ENCODE results near the gene TMEM167A. TPM values are rescaled to one million over a fixed set of nuclear protein-coding genes. Genes with fewer than 3 reads are reported as not detected.

The TMEM167A gene
- polyA plus RNA-seq, 3 donors: 50.3 to 337 (median 288) TPM

GRCh38 chr5:83084336-83084735, 7.1 kb upstream of the TMEM167A start:
- WGBS (ENCODE audit: insufficient coverage): no CpG with 5 or more reads among the region's 2 CpGs
- Mint-ChIP-seq H3K27ac (no peak overlapping the region), H3K4me3 (no peak overlapping the region), H3K36me3 (peaks cover 4 to 25% of the 10 kb centered on the region in 2 donors), H3K27me3 (ENCODE audit: low read depth in 3 of 3) (no peaks in the 10 kb centered on the region), H3K9me3 (peaks cover 0 to 6% (median 3%) of the 10 kb centered on the region in 7 donors), H3K4me1 (peaks cover 8% of the 10 kb centered on the region)
- TF ChIP-seq CTCF (IDR thresholded peaks at IDR 0.05): no peak
- H3K27ac ChIP-seq (ENCODE audit: low read depth in 1 of 2, low read length in 2 of 2): no peak overlapping the region
- H4K20me1 ChIP-seq (ENCODE audit: insufficient read depth, low read length): no peaks in the 10 kb centered on the region
- no peak for DNase-seq
- H3K9me3 ChIP-seq (replicated peaks in 1 of 2; ENCODE audit: control insufficient read depth in 1 of 2, insufficient read depth in 1 of 2, low read length in 2 of 2): no peaks in the 10 kb centered on the region
- H3K36me3 ChIP-seq (replicated peaks in 1 of 2; ENCODE audit: control insufficient read depth in 1 of 2, insufficient read depth in 2 of 2, low read length in 2 of 2): no peaks in the 10 kb centered on the region
- no peak overlapping the region for H3K4me3 ChIP-seq (replicated peaks in 1 of 3; ENCODE audit: low read depth in 2 of 3, low read length in 3 of 3)
- intact Hi-C loops (cut with micrococcal nuclease): no loop called here
- H2AFZ ChIP-seq (ENCODE audit: insufficient read depth, low read depth, low read length, poor library complexity, severe bottlenecking): no peak overlapping the region
- H3K79me2 ChIP-seq (ENCODE audit: insufficient read depth, low read length): peaks cover 87% of the 10 kb centered on the region
- H3K4me2 ChIP-seq (replicated peaks; ENCODE audit: extremely low read depth, low read length, poor library complexity, severe bottlenecking): no peak overlapping the region
- no peaks in the 10 kb centered on the region for H3K4me1 ChIP-seq (ENCODE audit: control insufficient read depth in 1 of 2, insufficient read depth in 2 of 2, low read length in 2 of 2)
- H3K27me3 ChIP-seq (ENCODE audit: control insufficient read depth in 2 of 2, insufficient read depth in 2 of 2, low read length in 2 of 2): no peaks in the 10 kb centered on the region
- no peak overlapping the region for H3K9ac ChIP-seq (ENCODE audit: insufficient read depth, low read length, poor library complexity, severe bottlenecking)

GRCh38 chr5:83082750-83083149, 5.6 kb upstream of the TMEM167A start:
- no peaks in the 10 kb centered on the region for H3K36me3 ChIP-seq (replicated peaks in 1 of 2; ENCODE audit: control insufficient read depth in 1 of 2, insufficient read depth in 2 of 2, low read length in 2 of 2)
- H3K27ac ChIP-seq (ENCODE audit: low read depth in 1 of 2, low read length in 2 of 2): no peak overlapping the region
- H3K4me1 ChIP-seq (ENCODE audit: control insufficient read depth in 1 of 2, insufficient read depth in 2 of 2, low read length in 2 of 2): peaks cover 8 to 15% of the 10 kb centered on the region in 2 donors
- H3K27me3 ChIP-seq (ENCODE audit: control insufficient read depth in 2 of 2, insufficient read depth in 2 of 2, low read length in 2 of 2): no peaks in the 10 kb centered on the region
- Mint-ChIP-seq H3K4me1 (peaks cover 21% of the 10 kb centered on the region), H3K9me3 (peaks cover 0 to 6% (median 3%) of the 10 kb centered on the region in 7 donors), H3K36me3 (peaks cover 4 to 22% of the 10 kb centered on the region in 2 donors), H3K4me3 (no peak overlapping the region), H3K27me3 (ENCODE audit: low read depth in 3 of 3) (no peaks in the 10 kb centered on the region), H3K27ac (no peak overlapping the region)
- no peaks in the 10 kb centered on the region for H3K9me3 ChIP-seq (replicated peaks in 1 of 2; ENCODE audit: control insufficient read depth in 1 of 2, insufficient read depth in 1 of 2, low read length in 2 of 2)
- H3K4me3 ChIP-seq (replicated peaks in 1 of 3; ENCODE audit: low read depth in 2 of 3, low read length in 3 of 3): no peak overlapping the region
- intact Hi-C loops (cut with micrococcal nuclease): no loop called here
- no peak for DNase-seq
- H2AFZ ChIP-seq (ENCODE audit: insufficient read depth, low read depth, low read length, poor library complexity, severe bottlenecking): no peak overlapping the region
- H3K4me2 ChIP-seq (replicated peaks; ENCODE audit: extremely low read depth, low read length, poor library complexity, severe bottlenecking): no peak overlapping the region
- H3K9ac ChIP-seq (ENCODE audit: insufficient read depth, low read length, poor library complexity, severe bottlenecking): no peak overlapping the region
- no peak for TF ChIP-seq CTCF (IDR thresholded peaks at IDR 0.05)
- H3K79me2 ChIP-seq (ENCODE audit: insufficient read depth, low read length): peaks cover 94% of the 10 kb centered on the region
- no peaks in the 10 kb centered on the region for H4K20me1 ChIP-seq (ENCODE audit: insufficient read depth, low read length)

All from CD14-positive monocyte (primary cell).